Bronchial epithelial cell (primary cell): ENCODE measurements around the gene THADA. TPM values are rescaled to one million over a fixed set of nuclear protein-coding genes. Genes with fewer than 3 reads are reported as not detected.
A peak's percentile ranks its signal among the peaks of the same experiment; 100 is the strongest.

Source experiments
- DNase-seq: peaks from one replicate; pipeline ENCODE4 v3.0.0-alpha.2; 2010; ENCODE audit warnings: low read depth
- FAIRE-seq: peaks from 2 replicates; lab custom pipeline; 2011; peaks lifted over from hg19 to GRCh38; lab: Jason Lieb, UNC
- H3K27me3 ChIP-seq: 2 replicates; pipeline ENCODE4 v1.5.1; 2011; ENCODE audit warnings: low read length; ENCODE audit not compliant: control insufficient read depth, insufficient read depth
- H3K36me3 ChIP-seq: 2 replicates; pipeline ENCODE4 v1.5.1; 2011; ENCODE audit warnings: low read length; ENCODE audit not compliant: control insufficient read depth, insufficient read depth
- H3K4me3 ChIP-seq: 2 replicates; pipeline ENCODE4 v1.5.1; 2011; ENCODE audit warnings: mild to moderate bottlenecking, low read depth, low read length, control low read depth
- total RNA-seq: library from RNA; depleted of rRNA; stranded (reverse); fragments of >200 nt; gene quantifications from 2 replicates; pipeline ENCODE4 v1.2.1, GENCODE V29; 2014
- TF ChIP-seq, protein P1 (sequence below): IDR thresholded peaks from 2 replicates; pipeline ENCODE4 v1.5.1; 2011; ENCODE audit warnings: mild to moderate bottlenecking, moderate library complexity, low read length, control low read depth, inconsistent platforms; ENCODE audit not compliant: insufficient read depth, severe bottlenecking

THADA gene
- total RNA-seq, 1 donor from 2014 or later, result 25.8 TPM

DNA sequence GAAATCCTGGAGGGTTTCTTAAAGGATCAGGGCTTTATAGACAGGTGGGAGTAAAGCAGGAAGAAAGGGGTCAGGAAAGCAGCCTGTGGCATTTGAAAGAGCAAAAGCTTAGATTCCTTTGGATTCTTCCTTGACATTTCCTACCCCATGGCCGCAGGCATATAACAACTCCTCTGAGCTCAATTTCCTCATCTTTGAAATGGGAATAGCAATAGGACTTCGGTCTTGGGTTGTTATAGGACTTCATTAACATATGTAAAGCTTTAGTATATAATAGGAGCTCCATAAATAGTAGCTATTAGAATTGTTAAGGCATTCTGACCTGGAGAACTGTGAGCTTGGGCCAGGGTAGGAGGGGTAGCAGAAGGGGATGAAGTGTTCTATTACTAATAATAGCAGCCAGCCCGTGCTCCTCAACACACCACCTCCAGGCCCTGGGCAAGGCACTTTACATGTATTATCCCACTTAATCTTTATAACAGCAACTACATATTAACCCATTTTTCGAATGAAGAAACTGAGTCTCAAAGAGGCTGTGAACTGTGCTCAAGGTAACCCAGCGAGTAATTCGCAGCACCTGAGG lies 380.1 kb downstream of the THADA start:
- H3K36me3 ChIP-seq, result no peaks in the 10 kb centered on the region
- no peak overlapping the region for H3K4me3 ChIP-seq
- DNase-seq (no peak), FAIRE-seq (no peak)
- TF ChIP-seq, protein P1, sequence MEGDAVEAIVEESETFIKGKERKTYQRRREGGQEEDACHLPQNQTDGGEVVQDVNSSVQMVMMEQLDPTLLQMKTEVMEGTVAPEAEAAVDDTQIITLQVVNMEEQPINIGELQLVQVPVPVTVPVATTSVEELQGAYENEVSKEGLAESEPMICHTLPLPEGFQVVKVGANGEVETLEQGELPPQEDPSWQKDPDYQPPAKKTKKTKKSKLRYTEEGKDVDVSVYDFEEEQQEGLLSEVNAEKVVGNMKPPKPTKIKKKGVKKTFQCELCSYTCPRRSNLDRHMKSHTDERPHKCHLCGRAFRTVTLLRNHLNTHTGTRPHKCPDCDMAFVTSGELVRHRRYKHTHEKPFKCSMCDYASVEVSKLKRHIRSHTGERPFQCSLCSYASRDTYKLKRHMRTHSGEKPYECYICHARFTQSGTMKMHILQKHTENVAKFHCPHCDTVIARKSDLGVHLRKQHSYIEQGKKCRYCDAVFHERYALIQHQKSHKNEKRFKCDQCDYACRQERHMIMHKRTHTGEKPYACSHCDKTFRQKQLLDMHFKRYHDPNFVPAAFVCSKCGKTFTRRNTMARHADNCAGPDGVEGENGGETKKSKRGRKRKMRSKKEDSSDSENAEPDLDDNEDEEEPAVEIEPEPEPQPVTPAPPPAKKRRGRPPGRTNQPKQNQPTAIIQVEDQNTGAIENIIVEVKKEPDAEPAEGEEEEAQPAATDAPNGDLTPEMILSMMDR, result no peak
- H3K27me3 ChIP-seq, result no peaks in the 10 kb centered on the region

DNA sequence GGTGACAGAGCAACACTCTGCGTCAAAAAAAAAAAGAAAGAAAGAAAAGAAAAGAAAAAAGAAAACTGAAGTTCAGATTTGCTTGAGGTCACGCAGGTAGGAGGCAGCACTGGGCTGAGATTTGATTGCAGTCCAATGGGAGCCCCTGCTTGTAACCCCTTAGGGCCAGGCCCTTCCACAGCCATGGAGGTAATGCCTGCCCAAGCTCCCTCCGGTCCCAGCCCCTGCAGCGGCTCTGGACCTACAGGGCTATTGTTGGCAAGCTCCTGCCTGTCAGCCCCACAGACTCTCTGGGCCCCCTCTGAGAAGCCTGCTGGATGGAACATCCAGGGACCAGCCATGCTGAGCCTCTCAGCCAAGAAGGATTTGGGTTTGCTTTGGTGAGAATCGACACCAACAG lies 381.6 kb downstream of the THADA start:
- DNase-seq (no peak), FAIRE-seq (no peak)
- Histone ChIP-seq H3K4me3 (no peak overlapping the region), H3K27me3 (no peaks in the 10 kb centered on the region), H3K36me3 (no peaks in the 10 kb centered on the region)
- TF ChIP-seq, protein P1, result no peak

DNA sequence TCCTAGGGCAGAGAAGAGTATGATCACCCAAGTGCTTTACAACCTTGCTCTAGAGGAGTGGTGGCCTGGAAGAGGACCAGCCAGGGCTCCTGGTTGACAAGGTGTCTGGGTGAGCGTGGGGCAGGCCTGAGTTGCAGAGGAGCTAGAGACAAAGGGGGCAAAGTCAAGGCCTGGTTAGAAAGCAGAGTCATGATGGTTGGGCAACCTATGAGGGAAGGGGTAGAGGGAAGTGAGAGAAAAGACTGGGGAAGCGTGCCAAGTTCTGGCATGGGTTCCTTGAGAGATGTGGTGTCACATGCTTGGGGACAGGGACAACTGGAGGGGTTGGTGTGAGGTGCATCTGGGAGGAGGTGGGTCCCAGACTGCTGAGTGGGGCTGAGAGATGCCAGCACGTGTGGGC lies 382.9 kb downstream of the THADA start:
- Histone ChIP-seq H3K36me3 (no peaks in the 10 kb centered on the region), H3K4me3 (no peak overlapping the region), H3K27me3 (no peaks in the 10 kb centered on the region)
- FAIRE-seq (no peak), DNase-seq (no peak)
- TF ChIP-seq, protein P1, result no peak

DNA sequence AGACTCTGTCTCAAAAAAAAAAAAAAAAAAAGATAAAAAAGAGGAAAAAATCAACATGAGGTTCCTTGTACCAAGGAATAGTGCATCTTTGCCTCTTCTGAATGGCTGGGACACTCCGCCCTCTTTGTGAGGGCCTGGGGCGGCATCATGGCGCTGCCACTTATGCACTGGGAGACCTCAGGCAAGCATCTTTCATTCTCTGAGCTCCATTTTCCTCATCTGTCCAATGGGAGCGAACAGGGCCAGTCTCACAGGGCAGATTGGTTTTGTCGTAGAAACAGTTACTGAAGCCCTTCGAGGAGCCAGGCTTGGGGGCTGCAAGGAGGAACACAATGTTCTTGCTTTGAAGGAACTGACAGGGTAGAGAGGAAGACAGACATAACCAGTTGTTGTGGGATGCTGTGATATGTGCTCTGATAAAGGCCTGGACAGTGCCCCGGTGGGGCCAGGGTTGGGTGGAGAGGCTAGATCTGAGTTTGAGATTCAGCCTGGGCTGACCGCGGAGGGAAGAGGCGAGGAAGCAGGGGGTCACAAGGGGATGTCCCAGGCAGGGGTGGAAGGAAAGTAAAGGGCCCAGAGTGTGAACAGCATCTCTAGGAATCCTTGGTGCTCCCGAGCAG lies 383.5 kb downstream of the THADA start:
- Histone ChIP-seq H3K36me3 (no peaks in the 10 kb centered on the region), H3K27me3 (no peaks in the 10 kb centered on the region), H3K4me3 (no peak overlapping the region)
- TF ChIP-seq, protein P1, result no peak
- DNase-seq (no peak), FAIRE-seq (no peak)

DNA sequence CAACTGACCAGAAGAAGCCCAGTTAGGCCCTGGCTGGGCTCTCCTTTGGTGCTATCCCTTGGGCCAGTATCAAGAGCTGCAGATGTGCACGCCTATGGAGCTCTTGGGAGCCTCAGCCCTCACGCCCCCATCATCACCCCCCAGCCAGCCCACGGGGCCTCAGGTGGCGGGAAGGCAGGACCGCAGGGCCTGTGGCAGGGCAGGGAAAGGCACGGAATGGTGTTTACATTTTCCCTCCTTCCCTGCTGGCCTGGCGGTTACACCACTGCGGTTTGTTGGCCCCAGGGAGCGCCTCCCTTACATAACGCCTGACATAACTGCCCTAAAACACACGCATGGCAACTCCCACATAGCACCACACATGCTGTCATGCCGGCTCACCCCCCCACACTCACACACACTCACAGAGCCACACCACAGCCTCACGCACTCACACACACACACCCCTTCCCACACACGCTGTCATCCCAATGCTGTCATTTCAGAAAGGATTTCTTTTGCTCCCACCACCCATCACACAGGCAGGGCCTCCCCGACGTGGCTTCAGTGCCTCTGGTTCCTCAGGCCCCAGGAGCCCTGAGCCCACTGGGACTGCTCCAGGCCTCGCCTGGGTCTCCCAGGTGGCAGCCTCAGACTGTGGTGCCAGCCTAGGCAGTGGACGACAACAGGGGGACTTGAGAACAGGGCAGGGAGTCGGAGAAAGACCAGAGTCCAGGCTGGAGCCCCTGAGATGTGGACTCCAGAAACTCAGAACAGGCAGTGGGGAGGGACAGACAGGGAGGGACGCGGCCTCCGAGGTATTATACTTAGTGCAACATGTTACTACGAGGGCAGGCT lies 385.2 kb downstream of the THADA start:
- FAIRE-seq, result no peak
- no peak overlapping the region for H3K4me3 ChIP-seq
- H3K36me3 ChIP-seq, result no peaks in the 10 kb centered on the region
- TF ChIP-seq, protein P1, result no peak
- no peaks in the 10 kb centered on the region for H3K27me3 ChIP-seq
- DNase-seq, result peak; percentile 12
